Measurements from ENCODE around the gene CUL3. TPM values are rescaled to one million over a fixed set of nuclear protein-coding genes. Genes with fewer than 3 reads are reported as not detected.

The CUL3 gene
- total RNA-seq, 1 experiment from 2014 or later: 95.7 TPM

DNA sequence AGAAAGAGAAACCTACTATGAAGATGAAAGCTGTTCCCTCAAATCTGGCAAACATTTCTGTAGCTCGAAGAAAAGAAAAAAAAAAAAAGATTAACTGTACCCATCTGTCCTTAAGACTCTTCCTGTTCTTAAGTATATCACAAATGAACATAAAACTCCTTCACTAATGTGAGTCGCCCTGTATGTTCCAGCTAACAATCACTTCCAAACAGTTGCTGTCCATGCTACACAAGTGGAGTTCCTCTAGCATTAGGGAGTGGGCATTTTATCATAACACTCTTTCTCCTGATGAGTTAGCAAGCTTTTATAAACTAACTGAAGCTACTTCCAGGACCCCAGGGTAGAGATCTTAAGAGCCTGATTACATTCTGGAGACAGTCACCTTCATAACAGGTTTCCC lies 5.8 kb downstream of the CUL3 start:
- no peak overlapping the region for H3K4me3 ChIP-seq (replicated peaks in 1 of 2; ENCODE audit: low read depth in 1 of 2, low read length in 2 of 2)
- H3K4me2 ChIP-seq (ENCODE audit: low read length): no peak overlapping the region
- RAD21 ChIA-PET (ENCODE audit: low non-redundant PET in 1 of 2, low total read pairs in 2 of 2, uncharacterized antibody in 2 of 2, unreplicated experiment in 2 of 2): no interaction called here
- no peaks in the 10 kb centered on the region for H3K27me3 ChIP-seq (ENCODE audit: insufficient read depth, low read length)
- peaks cover 0 to 4% of the 10 kb centered on the region in 2 experiments; a peak in 1 of 4 replicates for H3K36me3 ChIP-seq (ENCODE audit: control insufficient read depth in 1 of 2, insufficient read depth in 2 of 2, low read length in 2 of 2)
- H2AFZ ChIP-seq (ENCODE audit: low read depth, low read length, poor library complexity, severe bottlenecking): no peak overlapping the region
- peaks cover 6 to 17% of the 10 kb centered on the region in 2 experiments; a peak in 3 of 4 replicates for H3K4me1 ChIP-seq (ENCODE audit: control insufficient read depth in 1 of 2, insufficient read depth in 2 of 2, low read length in 2 of 2)
- no peak for TF ChIP-seq FOSL1 (IDR thresholded peaks at IDR 0.05; ENCODE audit: low read depth)
- TF ChIP-seq CEBPB (IDR thresholded peaks at IDR 0.05; ENCODE audit: low read depth): no peak
- TF ChIP-seq TCF7L2 (IDR thresholded peaks at IDR 0.05; ENCODE audit: borderline replicate concordance, extremely low read depth, insufficient read depth, insufficient read length): no peak
- TF ChIP-seq ATF3 (IDR thresholded peaks at IDR 0.05): no peak
- TF ChIP-seq ZBTB33 (IDR thresholded peaks at IDR 0.05; ENCODE audit: extremely low read depth, insufficient replicate concordance, low read length): no peak
- TF ChIP-seq REST (IDR thresholded peaks at IDR 0.05; ENCODE audit: low read depth): no peak
- TF ChIP-seq EZH2phosphoT487 (IDR thresholded peaks at IDR 0.05; ENCODE audit: borderline replicate concordance): no peak
- peaks cover 100% of the 10 kb centered on the region for H3K79me2 ChIP-seq (ENCODE audit: insufficient read depth, low read length)
- no peaks in the 10 kb centered on the region for H3K9me2 ChIP-seq (ENCODE audit: insufficient read depth)
- CTCF ChIA-PET: no interaction called here
- no TSS peak for BruUV-seq (replicated peaks)
- POLR2A ChIA-PET: no interaction called here
- H4K20me1 ChIP-seq (ENCODE audit: insufficient read depth): peaks cover 55% of the 10 kb centered on the region; the same call in 1 of the 2 replicates
- no peak overlapping the region for H3K27ac ChIP-seq (ENCODE audit: low read depth, low read length)
- no peaks in the 10 kb centered on the region for H3K9me3 ChIP-seq (ENCODE audit: control insufficient read depth in 1 of 2, insufficient read depth in 1 of 2, low read depth in 1 of 2, low read length in 2 of 2)
- DNase-seq (ENCODE audit: low read depth, low spot score): no peak
- H3K9ac ChIP-seq (ENCODE audit: low read length): no peak overlapping the region
- ATAC-seq: no peak
- intact Hi-C loops (cut with micrococcal nuclease): no loop called here
